H9 (cell line): ENCODE data around the gene KRTAP12-1. TPM values are rescaled to one million over a fixed set of nuclear protein-coding genes. Genes with fewer than 3 reads are reported as not detected.

Source experiments
- DNase-seq: peaks from one replicate; pipeline ENCODE4 v3.0.0-alpha.2; 2017
- H2AFZ ChIP-seq: one replicate; pipeline ENCODE4 v1.6.1; 2013; ENCODE audit warnings: mild to moderate bottlenecking, low read length, control low read depth, moderate library complexity
- H2AK5ac ChIP-seq: 2 replicates; pipeline ENCODE4 v1.6.1; 2013; ENCODE audit warnings: low read length, control low read depth, mixed read lengths; ENCODE audit not compliant: insufficient read length
- H2BK120ac ChIP-seq: one replicate; pipeline ENCODE4 v1.6.1; 2013; ENCODE audit warnings: low read depth, mild to moderate bottlenecking, low read length, control low read depth, inconsistent platforms; ENCODE audit not compliant: poor library complexity, severe bottlenecking
- H2BK12ac ChIP-seq: 2 replicates; pipeline ENCODE4 v1.6.1; 2013; ENCODE audit warnings: low read length, control low read depth, mixed read lengths, low read depth; ENCODE audit not compliant: insufficient read length
- H2BK15ac ChIP-seq: 2 replicates; pipeline ENCODE4 v1.6.1; 2013; ENCODE audit warnings: low read depth, low read length, control low read depth
- H2BK20ac ChIP-seq: one replicate; pipeline ENCODE4 v1.6.1; 2013; ENCODE audit warnings: low read depth, mild to moderate bottlenecking, low read length, control low read depth, inconsistent platforms; ENCODE audit not compliant: poor library complexity, severe bottlenecking
- H2BK5ac ChIP-seq: 2 replicates; pipeline ENCODE4 v1.6.1; 2013; ENCODE audit warnings: low read length, control low read depth, mixed read lengths; ENCODE audit not compliant: insufficient read length
- H3K14ac ChIP-seq: 2 replicates; pipeline ENCODE4 v1.6.1; 2013; ENCODE audit warnings: low read length, control low read depth; ENCODE audit not compliant: insufficient read depth
- H3K18ac ChIP-seq: 2 replicates; pipeline ENCODE4 v1.6.1; 2013; ENCODE audit warnings: low read depth, mild to moderate bottlenecking, mixed read lengths, low read length, control low read depth; ENCODE audit not compliant: insufficient read length
- H3K23ac ChIP-seq: 2 replicates; pipeline ENCODE4 v1.6.1; 2013; ENCODE audit warnings: low read length, control low read depth, mixed read lengths, low read depth; ENCODE audit not compliant: insufficient read length
- H3K23me2 ChIP-seq: 2 replicates; pipeline ENCODE4 v1.6.1; 2013; ENCODE audit warnings: low read depth, mild to moderate bottlenecking, mixed read lengths, low read length, control low read depth; ENCODE audit not compliant: insufficient read length, poor library complexity, severe bottlenecking
- H3K27ac ChIP-seq: 2 replicates; pipeline ENCODE4 v1.5.1; 2013; ENCODE audit warnings: low read length, control low read depth, mixed read lengths, low read depth; ENCODE audit not compliant: insufficient read length
- H3K27me3 ChIP-seq: 2 replicates; pipeline ENCODE4 v1.6.1; 2013; ENCODE audit warnings: low read length, control low read depth, inconsistent platforms; ENCODE audit not compliant: insufficient read depth
- H3K4ac ChIP-seq: 2 replicates; pipeline ENCODE4 v1.6.1; 2013; ENCODE audit warnings: low read depth, mild to moderate bottlenecking, control low read depth, inconsistent platforms, low read length, moderate library complexity
- H3K4me1 ChIP-seq: 2 replicates; pipeline ENCODE4 v1.6.1; 2013; ENCODE audit warnings: low read length, control low read depth, inconsistent platforms; ENCODE audit not compliant: insufficient read depth
- H3K4me2 ChIP-seq: 2 replicates; pipeline ENCODE4 v1.6.1; 2013; ENCODE audit warnings: low read length, control low read depth, mixed read lengths; ENCODE audit not compliant: insufficient read length, insufficient read depth
- H3K56ac ChIP-seq: 2 replicates; pipeline ENCODE4 v1.6.1; 2013; ENCODE audit warnings: low read depth, mild to moderate bottlenecking, mixed read lengths, low read length, control low read depth; ENCODE audit not compliant: insufficient read length
- H3K79me1 ChIP-seq: 2 replicates; pipeline ENCODE4 v1.6.1; 2013; ENCODE audit warnings: low read depth, mild to moderate bottlenecking, moderate library complexity, low read length, control low read depth, inconsistent platforms; ENCODE audit not compliant: insufficient read depth, poor library complexity, severe bottlenecking
- H3K79me2 ChIP-seq: 2 replicates; pipeline ENCODE4 v1.6.1; 2013; ENCODE audit warnings: low read length, control low read depth, inconsistent platforms; ENCODE audit not compliant: insufficient read depth
- H3K9ac ChIP-seq: 2 replicates; pipeline ENCODE4 v1.6.1; 2013; ENCODE audit warnings: low read length, control low read depth, mixed read lengths; ENCODE audit not compliant: insufficient read length; ENCODE audit errors: extremely low read depth
- H3K9me3 ChIP-seq: one replicate; pipeline ENCODE4 v1.6.1; 2013; ENCODE audit warnings: low read depth, low read length, inconsistent platforms; ENCODE audit not compliant: control insufficient read depth
- H3T11ph ChIP-seq: one replicate; pipeline ENCODE4 v1.6.1; 2013; ENCODE audit warnings: mild to moderate bottlenecking, low read length, control low read depth, inconsistent platforms
- H4K20me1 ChIP-seq: one replicate; pipeline ENCODE4 v1.6.1; 2013; ENCODE audit not compliant: control insufficient read depth, insufficient read length, insufficient read depth
- H4K5ac ChIP-seq: 2 replicates; pipeline ENCODE4 v1.6.1; 2013; ENCODE audit warnings: low read depth, mild to moderate bottlenecking, mixed read lengths, low read length, control low read depth; ENCODE audit not compliant: insufficient read length
- H4K8ac ChIP-seq: replicated peaks from 2 replicates; pipeline ENCODE4 v1.6.1; 2013; ENCODE audit warnings: low read length, control low read depth, mixed read lengths, low read depth; ENCODE audit not compliant: insufficient read length
- H4K91ac ChIP-seq: 2 replicates; pipeline ENCODE4 v1.6.1; 2013; ENCODE audit warnings: low read depth, mild to moderate bottlenecking, moderate library complexity, mixed read lengths, low read length, control low read depth; ENCODE audit not compliant: insufficient read length
- H3K27ac Mint-ChIP-seq, 3 experiments: 2 replicates in 2 of 3; 3 replicates in 1 of 3; pipeline ENCODE4 v1.8.0; 2020 to 2021; ENCODE audit warnings: mixed read lengths in 3 of 3, mild to moderate bottlenecking in 1 of 3, moderate library complexity in 1 of 3
- H3K27me3 Mint-ChIP-seq: 2 replicates; pipeline ENCODE4 v1.8.0; 2021; ENCODE audit warnings: low read depth, mild to moderate bottlenecking, moderate library complexity, mixed read lengths
- H3K36me3 Mint-ChIP-seq, 3 experiments: 2 replicates in 2 of 3; 3 replicates in 1 of 3; pipeline ENCODE4 v1.8.0; 2020 to 2021; ENCODE audit warnings: low read depth in 3 of 3, mixed read lengths in 3 of 3; ENCODE audit not compliant: insufficient read depth in 1 of 3
- H3K4me1 Mint-ChIP-seq, 2 experiments: 2 replicates each; pipeline ENCODE4 v1.8.0; 2020; ENCODE audit warnings: mixed read lengths in 2 of 2
- H3K4me3 Mint-ChIP-seq, 2 experiments: 2 replicates in 1 of 2; 3 replicates in 1 of 2; pipeline ENCODE4 v1.8.0; 2020 to 2021; ENCODE audit warnings: mild to moderate bottlenecking in 2 of 2, mixed read lengths in 2 of 2, moderate library complexity in 1 of 2
- H3K9me3 Mint-ChIP-seq, 2 experiments: 2 replicates in 1 of 2; 3 replicates in 1 of 2; pipeline ENCODE4 v1.8.0; 2020; ENCODE audit warnings: mild to moderate bottlenecking in 2 of 2, mixed read lengths in 2 of 2, moderate library complexity in 1 of 2
- WGBS: extraction: QIAGEN DNeasy Blood & Tissue Kit; methylation state at CpG from one replicate; pipeline ENCODE4 v1.1.7; 2013; ENCODE audit warnings: missing lambda C conversion rate, low lambda C conversion rate, mixed read lengths; ENCODE audit not compliant: insufficient read length; ENCODE audit errors: extremely low coverage; 5-methylcytosine and 5-hydroxymethylcytosine counted together
- total RNA-seq: library from RNA; stranded (reverse); gene quantifications from 2 replicates; pipeline ENCODE4 v1.2.1, GENCODE V29; 2021
- TF ChIP-seq, protein P1 (sequence below): fragments of 200-600 bp; sonication (generic); conservative IDR thresholded peaks from 3 replicates; pipeline ENCODE4 v1.8.0; 2021; ENCODE audit warnings: antibody characterized with exemption, mild to moderate bottlenecking

Gene KRTAP12-1
- total RNA-seq, 1 experiment from 2014 or later = not detected

GRCh38 chr21:44704636-44705001, 22.7 kb upstream of the KRTAP12-1 start:
- Histone ChIP-seq H2BK5ac (no peak overlapping the region), H3K4me2 (peak overlapping the region; percentile 31), H3K18ac (no peak overlapping the region), H3K14ac (no peak overlapping the region; the same call in 1 of the 2 replicates), H4K5ac (no peak overlapping the region), H3K79me2 (no peaks in the 10 kb centered on the region), H3K23ac (no peak overlapping the region), H3K27me3 (peaks cover 26% of the 10 kb centered on the region; the same call in 1 of the 2 replicates), H3K27ac (no peak overlapping the region), H2AFZ (no peak overlapping the region), H4K20me1 (no peaks in the 10 kb centered on the region), H3K23me2 (peaks cover 19% of the 10 kb centered on the region), H2BK20ac (no peak overlapping the region), H2BK120ac (no peak overlapping the region), H4K91ac (no peak overlapping the region), H3K4me1 (peaks cover 9% of the 10 kb centered on the region; the same call in 1 of the 2 replicates), H3T11ph (no peak overlapping the region), H4K8ac (no peak overlapping the region), H3K9ac (no peak overlapping the region), H3K79me1 (no peaks in the 10 kb centered on the region), H3K56ac (no peak overlapping the region), H3K9me3 (no peaks in the 10 kb centered on the region), H2AK5ac (no peak overlapping the region), H2BK15ac (no peak overlapping the region), H3K4ac (no peak overlapping the region), H2BK12ac (no peak overlapping the region)
- peaks cover 73 to 79% of the 10 kb centered on the region in 2 experiments for H3K4me1 Mint-ChIP-seq
- peak; percentile 74 for DNase-seq
- no peaks in the 10 kb centered on the region for H3K36me3 Mint-ChIP-seq
- H3K4me3 Mint-ChIP-seq = peak overlapping the region; percentile 51 to 75
- H3K27me3 Mint-ChIP-seq = peaks cover 50% of the 10 kb centered on the region
- H3K9me3 Mint-ChIP-seq = no peaks in the 10 kb centered on the region; a peak in 1 of 5 replicates
- TF ChIP-seq, protein P1, sequence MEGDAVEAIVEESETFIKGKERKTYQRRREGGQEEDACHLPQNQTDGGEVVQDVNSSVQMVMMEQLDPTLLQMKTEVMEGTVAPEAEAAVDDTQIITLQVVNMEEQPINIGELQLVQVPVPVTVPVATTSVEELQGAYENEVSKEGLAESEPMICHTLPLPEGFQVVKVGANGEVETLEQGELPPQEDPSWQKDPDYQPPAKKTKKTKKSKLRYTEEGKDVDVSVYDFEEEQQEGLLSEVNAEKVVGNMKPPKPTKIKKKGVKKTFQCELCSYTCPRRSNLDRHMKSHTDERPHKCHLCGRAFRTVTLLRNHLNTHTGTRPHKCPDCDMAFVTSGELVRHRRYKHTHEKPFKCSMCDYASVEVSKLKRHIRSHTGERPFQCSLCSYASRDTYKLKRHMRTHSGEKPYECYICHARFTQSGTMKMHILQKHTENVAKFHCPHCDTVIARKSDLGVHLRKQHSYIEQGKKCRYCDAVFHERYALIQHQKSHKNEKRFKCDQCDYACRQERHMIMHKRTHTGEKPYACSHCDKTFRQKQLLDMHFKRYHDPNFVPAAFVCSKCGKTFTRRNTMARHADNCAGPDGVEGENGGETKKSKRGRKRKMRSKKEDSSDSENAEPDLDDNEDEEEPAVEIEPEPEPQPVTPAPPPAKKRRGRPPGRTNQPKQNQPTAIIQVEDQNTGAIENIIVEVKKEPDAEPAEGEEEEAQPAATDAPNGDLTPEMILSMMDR = no peak
- WGBS = no CpG with 5 or more reads among the region's 13 CpGs
- peak overlapping the region in 2 of 3 experiments; percentile 71 to 85; a peak in 2 of 7 replicates for H3K27ac Mint-ChIP-seq
